ENCODE data around the gene MEIS1.

DNA sequence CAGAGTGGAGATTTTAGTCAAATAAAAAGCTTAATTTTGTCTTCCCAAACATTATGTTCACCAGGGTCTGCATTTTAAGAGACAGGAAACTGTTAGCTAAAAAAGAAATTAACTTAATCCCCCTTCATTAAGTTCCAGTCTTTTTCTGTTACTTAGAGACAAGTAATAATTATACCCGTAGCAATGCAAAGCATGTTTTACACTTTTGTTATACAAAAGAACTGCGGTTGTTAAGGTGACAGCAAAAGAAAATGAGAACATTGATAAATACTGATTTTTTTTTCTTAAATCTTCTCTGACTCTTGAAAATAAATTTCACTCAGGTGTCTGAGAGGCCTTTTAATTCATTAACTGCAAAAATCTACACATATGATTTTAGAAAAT lies 101.4 kb downstream of the MEIS1 start:
- TF ChIP-seq GABPA (IDR thresholded peaks at IDR 0.05; ENCODE audit: borderline replicate concordance, insufficient read depth, low read length) (no peak), EZH2 (IDR thresholded peaks at IDR 0.05; ENCODE audit: low read depth, low read length, severe bottlenecking) (no peak), CHD1 (IDR thresholded peaks at IDR 0.05; ENCODE audit: low read depth, low read length) (no peak), YY1 (IDR thresholded peaks at IDR 0.05; ENCODE audit: low read depth, low read length) (no peak), EP300 (IDR thresholded peaks at IDR 0.05; ENCODE audit: borderline replicate concordance in 1 of 2, low read depth in 2 of 2, low read length in 2 of 2) (no peak), RFX5 (IDR thresholded peaks at IDR 0.05; ENCODE audit: borderline replicate concordance, low read depth, low read length) (no peak), ZNF274 (IDR thresholded peaks at IDR 0.05; ENCODE audit: borderline replicate concordance, extremely low read depth, low read length) (no peak)
- TF ChIP-seq, protein P1, sequence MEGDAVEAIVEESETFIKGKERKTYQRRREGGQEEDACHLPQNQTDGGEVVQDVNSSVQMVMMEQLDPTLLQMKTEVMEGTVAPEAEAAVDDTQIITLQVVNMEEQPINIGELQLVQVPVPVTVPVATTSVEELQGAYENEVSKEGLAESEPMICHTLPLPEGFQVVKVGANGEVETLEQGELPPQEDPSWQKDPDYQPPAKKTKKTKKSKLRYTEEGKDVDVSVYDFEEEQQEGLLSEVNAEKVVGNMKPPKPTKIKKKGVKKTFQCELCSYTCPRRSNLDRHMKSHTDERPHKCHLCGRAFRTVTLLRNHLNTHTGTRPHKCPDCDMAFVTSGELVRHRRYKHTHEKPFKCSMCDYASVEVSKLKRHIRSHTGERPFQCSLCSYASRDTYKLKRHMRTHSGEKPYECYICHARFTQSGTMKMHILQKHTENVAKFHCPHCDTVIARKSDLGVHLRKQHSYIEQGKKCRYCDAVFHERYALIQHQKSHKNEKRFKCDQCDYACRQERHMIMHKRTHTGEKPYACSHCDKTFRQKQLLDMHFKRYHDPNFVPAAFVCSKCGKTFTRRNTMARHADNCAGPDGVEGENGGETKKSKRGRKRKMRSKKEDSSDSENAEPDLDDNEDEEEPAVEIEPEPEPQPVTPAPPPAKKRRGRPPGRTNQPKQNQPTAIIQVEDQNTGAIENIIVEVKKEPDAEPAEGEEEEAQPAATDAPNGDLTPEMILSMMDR (IDR thresholded peaks at IDR 0.05; ENCODE audit: control extremely low read depth in 1 of 3, insufficient read depth in 1 of 3, low read depth in 1 of 3, low read length in 3 of 3), result no peak

All from H1 (cell line).